ENCODE measurements around the gene BMS1.
A peak's percentile ranks its signal among the peaks of the same experiment; 100 is the strongest.

The BMS1 gene

DNA sequence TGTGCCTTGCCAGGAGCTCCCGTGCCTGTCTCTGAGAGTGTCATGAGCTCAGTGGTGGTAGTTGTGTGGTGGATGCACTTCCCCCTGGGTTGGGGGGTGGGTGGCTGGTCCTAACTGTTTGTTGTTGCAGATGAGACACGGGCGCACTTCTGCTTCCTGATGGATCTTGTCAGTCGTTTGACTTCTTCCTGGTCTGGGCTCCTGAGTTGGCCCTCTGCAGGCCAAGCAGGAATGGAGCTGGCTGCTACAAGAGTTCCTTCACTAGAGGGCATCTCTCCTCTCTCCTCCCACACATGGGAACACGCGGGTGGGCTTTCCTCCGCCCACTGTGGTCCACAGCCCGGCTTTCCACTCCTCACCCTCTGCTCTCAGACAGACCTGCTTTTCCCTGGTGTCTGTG, 82.0 kb downstream of the BMS1 start:
- no peak for DNase-seq (ENCODE audit: low spot score)

DNA sequence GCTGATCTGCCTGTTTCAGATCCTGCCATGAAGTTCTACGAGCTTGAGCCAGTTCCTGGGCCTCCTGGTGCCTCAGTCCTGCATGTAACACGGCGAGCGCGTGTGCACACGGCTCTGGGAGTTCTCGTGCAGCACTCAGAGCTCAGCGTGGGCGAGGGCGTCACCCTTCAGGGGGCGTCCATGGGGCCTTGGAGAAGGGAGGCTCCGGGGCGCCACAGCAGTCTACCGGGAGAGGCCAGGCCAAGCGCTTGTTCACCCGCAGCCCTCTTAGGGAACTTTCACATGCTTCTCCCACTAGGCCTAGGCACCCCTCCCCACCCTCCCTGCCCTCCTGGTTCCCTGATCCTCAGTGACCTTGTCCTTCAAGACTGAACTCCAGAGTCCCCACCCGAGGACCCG, 83.1 kb downstream of the BMS1 start:
- DNase-seq (ENCODE audit: low spot score) = no peak

DNA sequence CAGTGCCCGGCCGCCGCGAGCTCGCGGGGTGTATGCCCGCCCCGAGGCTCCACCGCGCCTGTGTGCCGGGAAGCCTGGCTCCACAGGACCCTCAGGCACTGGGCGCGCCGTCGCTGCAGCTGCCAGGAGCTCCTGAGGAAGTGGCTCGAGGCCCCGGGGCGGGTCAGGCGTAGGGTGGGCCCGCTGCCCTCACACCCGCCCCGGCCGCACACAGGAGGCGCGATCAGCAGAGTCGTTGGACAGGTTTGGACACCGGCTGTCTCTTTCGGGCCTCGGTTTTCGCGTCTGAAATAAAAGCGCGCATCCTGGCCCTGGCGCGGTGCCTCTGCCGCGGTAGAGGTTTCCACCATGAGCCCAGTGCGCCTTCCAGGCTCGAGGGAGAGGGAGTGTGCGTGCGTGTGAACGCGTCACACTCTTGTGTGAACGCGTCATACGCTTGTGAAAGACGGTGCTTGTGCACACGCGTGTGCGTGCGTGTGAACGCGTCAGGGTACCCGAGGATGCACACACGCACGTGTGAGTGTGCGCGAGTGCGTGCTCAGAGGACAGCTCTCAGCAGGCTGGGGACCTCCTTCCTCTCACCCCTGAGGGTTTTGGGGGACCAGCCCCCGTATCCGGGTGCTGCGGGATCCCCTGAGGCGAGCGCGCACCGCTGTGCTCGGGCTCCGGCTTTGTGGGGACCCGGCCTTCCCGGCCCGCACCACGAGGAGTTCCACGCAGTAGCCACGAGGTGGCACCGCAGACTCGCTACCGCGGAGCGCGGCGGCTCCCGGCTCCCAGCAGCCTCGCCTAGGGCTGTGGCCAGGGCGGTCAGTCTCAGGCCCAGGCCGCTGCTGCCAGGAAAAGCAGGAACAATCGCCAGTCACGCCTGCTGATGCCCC, 83.8 kb downstream of the BMS1 start:
- peak; percentile 76 for DNase-seq (ENCODE audit: low spot score)

DNA sequence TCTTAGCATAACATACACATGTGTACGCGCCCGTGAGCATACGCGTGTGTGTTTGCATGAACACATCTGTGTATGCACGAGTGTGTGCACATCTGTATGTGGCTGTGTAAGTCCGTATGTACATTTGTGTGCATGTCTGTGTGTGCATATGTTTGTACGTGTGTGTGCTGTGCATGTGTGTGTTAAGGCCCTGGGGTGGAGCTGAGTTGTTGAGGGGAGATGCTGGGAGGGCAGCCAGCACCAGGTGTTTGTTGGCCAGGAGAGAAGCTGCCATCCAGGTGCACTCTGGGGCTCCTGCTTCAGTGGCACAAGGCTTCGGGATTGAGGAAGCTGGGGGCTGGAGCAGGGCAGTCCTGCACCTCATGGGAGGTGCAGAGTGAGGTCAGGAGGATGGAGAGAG, 85.0 kb downstream of the BMS1 start:
- no peak for DNase-seq (ENCODE audit: low spot score)

DNA sequence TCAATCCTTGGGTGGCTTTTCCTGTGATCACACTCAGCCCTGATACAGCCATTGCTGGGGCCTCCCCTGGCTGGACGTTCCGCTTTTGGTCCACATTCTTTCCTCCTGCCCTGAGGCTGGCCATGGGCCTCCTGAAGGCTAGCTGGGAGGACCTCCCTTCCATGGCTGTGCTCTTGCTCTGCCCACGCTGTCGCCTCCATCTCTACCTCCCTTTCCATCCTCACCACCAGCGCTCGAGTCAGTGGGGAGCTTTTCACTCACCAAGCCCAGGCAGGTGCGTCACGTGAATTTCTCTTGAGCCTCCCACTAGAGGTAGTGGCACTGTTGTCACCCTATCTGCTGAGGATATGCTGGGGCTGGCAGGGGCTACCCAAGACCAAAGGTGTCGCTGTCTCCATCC, 85.9 kb downstream of the BMS1 start:
- DNase-seq (ENCODE audit: low spot score) = no peak

DNA sequence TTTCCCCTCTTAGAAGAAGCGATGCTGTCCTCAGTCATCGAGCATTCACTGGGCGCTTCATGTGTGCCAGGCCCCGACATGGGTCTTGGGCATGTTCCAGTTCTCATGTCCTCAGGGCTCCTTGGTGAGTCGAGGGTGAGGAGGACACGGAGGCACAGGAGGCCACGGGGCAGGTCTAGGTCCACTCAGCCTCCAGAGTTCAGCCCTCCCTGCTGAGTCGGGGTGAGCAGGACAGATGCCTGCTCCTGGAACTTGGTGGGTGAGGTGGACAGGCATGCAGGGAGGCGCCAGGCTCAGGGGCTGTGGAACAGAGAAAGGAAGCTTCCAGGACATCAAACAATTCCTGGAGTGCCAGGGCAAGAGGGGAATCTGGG, 87.4 kb downstream of the BMS1 start:
- DNase-seq (ENCODE audit: low spot score) = no peak

DNA sequence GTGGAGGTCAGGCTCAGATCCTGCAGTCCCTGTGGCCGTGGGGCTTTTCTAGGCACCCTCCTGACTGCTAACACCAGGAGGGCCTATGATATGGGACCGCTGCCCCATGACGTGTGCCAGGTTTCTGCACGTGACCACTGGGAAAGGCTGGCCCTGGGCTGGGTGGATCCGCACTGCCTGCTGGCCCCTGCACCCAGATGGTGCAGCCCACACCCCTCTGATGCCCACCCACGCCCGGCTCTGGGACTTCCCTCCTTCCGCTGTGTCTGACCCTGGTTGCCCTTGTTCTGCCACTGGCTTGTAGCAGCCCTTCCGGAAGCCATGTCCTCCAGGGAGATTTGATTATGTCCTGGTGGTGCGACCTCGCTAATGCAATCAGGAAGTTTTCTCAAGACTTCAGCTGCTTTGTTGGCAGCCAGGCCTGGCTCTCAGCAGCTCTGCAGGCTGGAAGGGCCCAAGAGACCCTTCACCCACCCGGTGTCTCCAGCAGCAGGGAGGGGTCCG, 88.6 kb downstream of the BMS1 start:
- peak; percentile 95 for DNase-seq (ENCODE audit: low spot score)

DNA sequence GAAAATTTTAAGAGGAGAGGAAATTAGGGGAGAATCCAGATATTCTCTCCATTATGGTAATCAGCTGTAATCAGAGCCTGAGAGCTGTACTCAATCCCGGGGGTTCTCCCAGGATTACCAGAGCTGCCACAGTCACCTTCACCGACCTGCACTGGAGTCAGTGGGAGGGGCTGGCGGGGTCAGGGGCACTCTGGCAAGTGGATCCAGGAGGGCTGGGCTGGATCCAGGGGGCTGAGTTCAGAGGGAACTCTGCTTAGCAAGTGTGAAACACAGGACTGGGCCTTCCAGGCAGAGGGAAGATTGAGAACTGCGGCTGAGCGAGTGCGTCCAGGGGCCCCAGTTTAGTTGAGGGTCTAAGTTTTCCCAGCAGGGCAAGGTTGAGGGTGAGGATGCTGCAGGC, 89.2 kb downstream of the BMS1 start:
- peak; percentile 58 for DNase-seq (ENCODE audit: low spot score)

DNA sequence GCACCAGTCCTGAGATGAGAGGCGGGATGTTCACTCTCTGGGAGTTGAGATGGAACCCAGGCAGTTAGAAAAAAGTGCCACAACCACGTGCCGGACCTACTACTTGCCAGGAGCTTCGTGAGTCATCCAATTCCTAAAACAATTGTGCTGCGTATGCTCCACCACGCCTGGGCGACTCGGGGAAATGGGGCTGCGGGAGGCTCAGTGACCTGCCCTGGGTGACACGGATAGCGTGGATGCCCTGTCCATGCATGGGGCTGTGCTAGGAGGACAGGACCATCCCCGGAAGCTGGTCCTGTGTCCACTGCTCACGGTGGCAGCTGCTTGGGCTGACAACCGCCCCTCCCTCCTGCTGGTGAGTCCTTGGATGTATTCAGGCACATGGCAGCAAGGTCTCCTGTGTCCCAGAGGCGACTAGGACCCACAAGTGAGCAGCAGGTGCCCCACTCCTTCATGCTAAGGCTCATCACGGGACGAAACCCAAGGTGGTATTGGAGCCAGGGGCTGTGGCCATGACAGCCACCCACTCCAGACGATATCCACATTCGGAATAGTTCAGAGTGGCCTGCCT, 90.4 kb downstream of the BMS1 start:
- DNase-seq (ENCODE audit: low spot score) = no peak

DNA sequence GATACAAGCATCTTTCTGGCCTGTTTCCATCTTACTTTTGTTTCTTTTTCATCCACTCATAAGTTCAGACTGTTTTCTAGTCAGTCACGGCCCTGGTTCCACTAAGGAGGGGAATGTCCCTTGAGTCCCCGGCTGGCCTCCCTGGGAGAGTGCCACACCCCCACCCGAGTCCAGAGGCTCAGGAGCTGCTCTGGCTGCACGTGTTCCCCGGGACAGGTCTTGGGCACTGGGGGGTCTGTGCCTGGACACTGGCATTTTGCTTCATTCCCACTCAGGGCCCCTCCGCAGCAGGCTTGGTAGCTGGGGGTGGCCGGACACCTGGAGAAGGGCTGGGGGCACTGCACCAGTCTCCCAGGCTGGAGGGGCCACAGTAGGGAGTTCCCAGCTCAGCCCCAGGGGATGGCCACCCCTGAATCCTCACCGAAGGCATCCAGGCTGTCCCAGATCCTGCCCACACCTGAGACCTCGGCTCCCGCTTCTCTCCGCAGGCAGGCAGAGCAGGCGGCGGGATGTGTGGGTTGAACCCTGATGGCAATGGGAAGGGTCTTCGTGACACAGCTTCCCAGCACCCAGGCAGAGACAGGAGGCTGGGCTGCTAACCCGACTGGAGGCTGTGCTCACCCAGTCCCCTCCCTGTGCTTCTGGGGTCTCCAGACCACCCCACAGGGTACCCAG, 92.3 kb downstream of the BMS1 start:
- DNase-seq (ENCODE audit: low spot score) = no peak

DNA sequence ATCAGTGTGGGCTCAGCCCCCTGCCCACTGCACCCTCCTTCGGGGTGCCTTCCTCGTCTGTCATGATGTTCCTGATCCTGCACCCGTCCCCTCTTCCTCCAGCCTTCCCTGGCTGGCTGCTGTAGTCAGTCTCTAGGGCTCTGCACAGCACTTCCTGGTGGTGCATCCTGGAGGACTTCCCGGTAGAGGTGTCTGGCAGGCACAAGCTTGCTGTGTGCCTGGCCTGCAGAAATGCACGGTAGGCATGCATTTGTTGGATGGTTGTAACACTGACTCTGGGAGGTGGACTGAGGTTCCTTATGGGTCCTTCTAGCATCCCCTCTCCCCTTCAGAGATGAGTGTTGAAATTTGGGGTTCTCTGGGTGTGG, 92.8 kb downstream of the BMS1 start:
- DNase-seq (ENCODE audit: low spot score) = no peak

DNA sequence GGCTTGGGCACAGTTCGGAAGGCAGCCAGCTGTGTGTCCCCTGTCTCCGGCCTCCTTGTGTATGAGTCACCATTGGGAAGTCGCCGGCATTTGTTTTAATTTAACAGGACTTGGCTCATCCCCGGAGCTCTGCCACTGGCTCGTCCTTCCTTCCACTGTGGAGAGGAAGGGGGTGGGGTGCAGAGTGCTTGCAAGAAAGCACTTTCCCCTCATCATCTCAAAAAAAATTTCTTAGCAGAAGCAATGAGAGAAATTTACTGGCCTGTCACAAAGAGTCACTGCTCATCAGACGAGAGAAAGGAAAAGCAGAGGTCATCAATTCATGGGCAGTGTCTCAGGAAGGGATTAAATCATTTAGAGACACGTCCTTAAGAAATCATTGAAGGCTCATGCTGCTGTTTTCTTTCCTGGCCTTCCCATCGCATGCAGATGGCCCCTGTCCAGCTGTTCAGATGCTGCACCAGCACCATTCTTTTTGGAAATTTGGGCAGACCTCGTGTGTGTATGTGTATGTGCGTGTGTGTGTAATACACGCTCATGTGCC, 93.3 kb downstream of the BMS1 start:
- no peak for DNase-seq (ENCODE audit: low spot score)

DNA sequence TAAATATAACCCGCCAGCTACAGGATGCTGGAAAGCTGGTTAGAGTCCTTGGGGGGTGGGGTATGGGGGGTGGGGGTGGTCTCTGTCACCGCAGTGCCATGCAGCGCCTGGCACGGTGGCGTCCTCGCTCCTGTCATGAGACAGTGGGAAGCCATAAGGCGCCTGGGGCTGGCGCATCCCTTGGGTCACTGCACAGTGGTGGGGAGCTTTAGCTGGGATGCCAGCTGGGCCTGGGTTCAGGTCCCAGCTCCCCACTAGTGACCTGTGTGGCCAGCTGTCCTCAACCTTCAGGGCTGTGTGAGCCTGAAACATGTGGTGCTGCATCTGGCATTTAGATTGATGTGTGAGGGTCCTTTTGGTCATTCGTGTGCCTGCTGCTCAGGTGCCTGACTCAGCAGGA, 93.9 kb downstream of the BMS1 start:
- DNase-seq (ENCODE audit: low spot score) = no peak

DNA sequence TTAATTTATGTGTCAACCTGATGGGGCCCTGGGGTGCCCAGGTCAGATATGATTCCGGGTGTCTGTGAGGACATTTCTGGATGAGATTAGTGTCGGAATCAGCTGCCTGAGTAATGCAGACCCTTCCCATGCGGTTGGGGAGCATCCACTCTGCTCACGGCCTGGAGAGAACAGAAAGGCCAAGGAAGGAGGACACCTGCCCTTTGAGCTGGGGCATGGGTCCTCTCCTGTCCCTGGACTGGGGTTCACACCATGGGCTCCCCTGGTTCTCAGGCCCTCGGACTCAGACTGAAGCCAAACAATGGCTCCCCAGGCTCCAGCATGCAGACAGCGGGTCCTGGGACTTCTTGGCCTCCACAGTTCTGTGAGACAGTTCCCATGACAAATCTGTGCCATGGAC, 94.3 kb downstream of the BMS1 start:
- no peak for DNase-seq (ENCODE audit: low spot score)

DNA sequence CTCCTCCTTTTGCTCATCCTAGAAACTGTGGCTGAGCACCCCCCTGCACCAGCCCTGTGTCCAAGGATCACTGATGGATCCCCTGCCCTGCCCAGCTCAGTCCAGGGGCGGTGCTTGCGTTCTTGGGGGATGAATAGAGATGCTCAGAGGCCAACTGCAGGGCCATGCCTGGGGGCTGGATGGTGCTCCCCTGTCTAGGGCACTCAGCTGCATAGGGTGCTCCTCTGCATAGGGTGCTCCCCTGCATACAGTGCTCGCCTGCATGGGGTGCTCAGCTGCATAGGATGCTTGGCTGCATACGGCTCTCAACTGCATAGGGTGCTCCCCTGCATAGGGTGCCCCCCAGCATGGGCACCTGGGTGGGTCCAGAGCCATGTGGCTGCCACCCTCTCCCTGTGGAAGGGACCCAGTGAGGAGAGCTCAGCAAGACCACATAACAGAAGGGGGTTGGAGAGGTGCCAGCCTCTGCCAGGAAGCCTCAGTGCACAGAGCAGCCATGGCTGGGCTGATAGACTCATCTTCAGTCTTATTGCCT, 95.0 kb downstream of the BMS1 start:
- DNase-seq (ENCODE audit: low spot score) = no peak

DNA sequence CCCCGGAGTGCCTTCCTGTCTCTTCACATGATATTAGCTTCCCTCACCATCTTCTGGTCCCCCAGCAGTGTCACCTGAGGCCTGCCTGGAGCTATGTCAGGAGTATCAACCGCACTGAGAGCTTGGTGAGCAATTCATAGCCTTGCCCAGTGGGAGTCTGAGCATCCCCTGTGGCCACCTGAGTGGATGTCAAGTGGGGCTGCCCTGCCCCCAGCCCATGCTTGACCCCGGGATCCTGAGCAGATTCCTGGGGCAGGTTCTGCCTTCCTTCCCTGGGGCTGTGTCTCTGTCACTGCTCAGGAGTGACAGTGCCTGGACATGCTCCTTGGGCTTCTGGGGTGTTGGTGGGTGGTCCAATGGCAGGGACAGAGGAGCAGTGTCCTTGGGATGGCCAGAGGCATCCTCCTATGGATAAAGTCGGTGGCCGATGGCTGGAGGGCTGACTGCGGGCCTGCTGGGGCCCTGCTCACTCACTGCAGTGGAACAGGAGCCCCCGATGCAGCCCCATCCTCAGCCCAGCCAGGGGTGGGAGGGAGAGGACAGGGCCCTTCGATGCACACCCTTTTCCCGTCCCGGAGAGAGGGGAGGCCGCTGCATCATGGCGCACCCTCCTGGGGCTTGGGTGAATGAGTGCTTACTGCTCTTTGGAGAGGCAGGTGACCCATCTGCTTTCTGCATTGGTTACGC, 95.7 kb downstream of the BMS1 start:
- no peak for DNase-seq (ENCODE audit: low spot score)

DNA sequence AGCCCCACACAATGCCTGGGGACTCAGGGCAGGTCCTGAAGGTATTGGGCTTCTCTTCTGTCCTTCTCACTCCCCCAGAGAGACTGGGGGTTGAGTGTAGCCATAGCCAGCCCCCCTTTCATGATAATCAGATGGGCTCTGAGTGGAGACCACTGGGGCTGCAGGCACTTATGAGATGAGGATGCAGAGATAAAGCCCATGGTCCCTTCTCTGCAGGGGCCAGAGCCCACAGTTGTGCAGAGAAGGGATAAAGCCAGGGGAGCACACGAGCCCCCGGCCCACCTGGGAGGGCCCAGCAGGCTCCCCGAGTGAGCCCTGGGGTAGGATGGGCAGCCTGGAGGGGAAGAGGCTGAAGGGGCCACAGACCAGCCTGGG, 96.2 kb downstream of the BMS1 start:
- no peak for DNase-seq (ENCODE audit: low spot score)

DNA sequence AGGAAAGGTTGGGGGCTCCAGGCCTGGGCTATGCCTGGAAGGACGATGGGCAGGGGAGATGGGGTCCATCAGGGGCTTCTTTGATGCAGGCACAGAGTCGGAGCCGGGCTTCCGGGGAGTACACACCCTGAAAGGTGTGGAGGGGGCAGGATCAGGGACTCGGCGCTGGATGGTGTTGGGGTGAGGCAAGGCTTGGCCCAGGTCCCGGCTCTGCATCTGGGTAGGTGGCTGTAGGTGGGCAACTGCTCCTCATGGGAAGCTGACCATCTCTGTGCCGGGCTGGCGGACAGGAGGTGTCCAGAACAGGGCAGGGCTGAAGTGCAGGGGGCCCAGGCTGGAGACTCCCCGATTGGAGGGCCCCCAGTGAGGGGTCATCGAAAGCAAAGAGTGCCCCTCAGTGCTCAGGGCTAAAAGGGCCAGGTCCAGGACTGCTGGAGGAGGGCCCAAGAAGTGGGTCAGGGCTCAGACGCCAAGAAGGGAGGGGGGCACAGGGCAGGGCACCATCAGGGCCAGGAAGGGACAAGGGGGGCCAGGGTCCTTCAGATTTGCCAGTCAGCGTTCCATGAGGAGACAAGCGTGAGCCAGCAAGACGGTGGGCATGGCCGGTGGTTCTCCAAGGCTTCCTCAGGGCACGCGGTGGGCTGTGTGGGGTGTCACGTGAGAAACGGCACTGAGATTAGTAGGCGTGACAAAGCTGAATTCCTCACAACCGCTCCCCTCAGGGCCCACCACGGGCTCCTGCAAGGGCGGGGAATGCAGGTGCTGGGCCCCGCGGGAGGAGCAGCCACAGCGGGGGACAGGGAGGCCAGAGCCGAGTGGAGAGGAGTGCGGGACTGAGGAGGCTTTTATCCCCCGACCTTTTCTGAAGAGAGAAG, 97.0 kb downstream of the BMS1 start:
- no peak for DNase-seq (ENCODE audit: low spot score)

DNA sequence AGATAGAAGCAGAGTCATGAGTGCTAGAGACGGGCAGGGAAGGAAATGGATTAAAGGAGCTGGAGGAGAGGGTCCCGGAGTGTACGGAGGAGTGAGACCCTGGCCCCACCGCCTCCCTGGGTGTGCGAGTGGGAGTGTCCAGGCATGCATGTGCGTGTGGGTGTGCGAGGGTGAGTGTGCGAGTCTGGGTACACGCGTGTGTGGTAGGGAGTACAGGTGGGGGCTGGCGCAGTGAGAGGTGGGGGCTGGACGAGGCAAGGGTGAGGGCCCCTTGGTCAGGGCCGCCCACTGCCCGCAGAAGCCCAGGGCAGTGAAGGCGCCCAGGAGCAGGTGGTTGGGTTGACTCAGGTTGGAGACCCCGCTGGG, 97.6 kb downstream of the BMS1 start:
- no peak for DNase-seq (ENCODE audit: low spot score)

DNA sequence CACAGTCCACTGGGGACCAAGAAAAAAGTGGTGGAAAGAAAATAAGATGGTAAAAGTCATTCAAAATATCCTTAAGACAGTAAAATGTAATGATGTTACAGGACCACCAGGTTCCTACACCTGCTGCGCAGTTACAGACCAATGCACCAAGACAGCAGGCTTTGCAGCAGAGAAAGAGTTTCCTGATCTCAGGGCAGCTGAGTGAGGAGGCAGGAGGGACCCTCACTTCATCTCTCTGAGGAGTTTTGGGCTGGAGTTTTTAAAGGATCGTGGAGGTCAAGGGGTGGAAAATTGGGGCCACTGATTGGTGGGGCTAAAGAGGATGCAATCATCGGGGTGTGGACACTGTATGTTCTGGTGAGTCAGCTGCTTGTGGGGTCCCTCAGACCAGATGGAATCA, 100.0 kb downstream of the BMS1 start:
- no peak for DNase-seq (ENCODE audit: low spot score)

Data from SK-N-DZ (cell line).